A172 (cell line): ENCODE results near the gene ARHGEF16. TPM values are rescaled to one million over a fixed set of nuclear protein-coding genes. Genes with fewer than 3 reads are reported as not detected.

Experiments used
- DNase-seq: peaks from one replicate; pipeline ENCODE4 v3.0.0-alpha.2; 2015; ENCODE audit warnings: low spot score
- total RNA-seq: library from RNA; depleted of rRNA; stranded (reverse); fragments of >200 nt; shearing (Covaris generic); gene quantifications from 2 replicates; pipeline ENCODE4 v1.2.3, GENCODE V29; 2014

ARHGEF16 gene
- total RNA-seq, 1 experiment from 2014 or later, result 3.6 TPM

GRCh38 chr1:3468236-3469103 lies 14.0 kb downstream of the ARHGEF16 start:
- no peak for DNase-seq

- no peak for DNase-seq
These were observed 14.8 kb downstream of the ARHGEF16 start for GRCh38 chr1:3469104-3469848.

GRCh38 chr1:3469849-3470649 lies 15.6 kb downstream of the ARHGEF16 start:
- DNase-seq, result no peak

DNA sequence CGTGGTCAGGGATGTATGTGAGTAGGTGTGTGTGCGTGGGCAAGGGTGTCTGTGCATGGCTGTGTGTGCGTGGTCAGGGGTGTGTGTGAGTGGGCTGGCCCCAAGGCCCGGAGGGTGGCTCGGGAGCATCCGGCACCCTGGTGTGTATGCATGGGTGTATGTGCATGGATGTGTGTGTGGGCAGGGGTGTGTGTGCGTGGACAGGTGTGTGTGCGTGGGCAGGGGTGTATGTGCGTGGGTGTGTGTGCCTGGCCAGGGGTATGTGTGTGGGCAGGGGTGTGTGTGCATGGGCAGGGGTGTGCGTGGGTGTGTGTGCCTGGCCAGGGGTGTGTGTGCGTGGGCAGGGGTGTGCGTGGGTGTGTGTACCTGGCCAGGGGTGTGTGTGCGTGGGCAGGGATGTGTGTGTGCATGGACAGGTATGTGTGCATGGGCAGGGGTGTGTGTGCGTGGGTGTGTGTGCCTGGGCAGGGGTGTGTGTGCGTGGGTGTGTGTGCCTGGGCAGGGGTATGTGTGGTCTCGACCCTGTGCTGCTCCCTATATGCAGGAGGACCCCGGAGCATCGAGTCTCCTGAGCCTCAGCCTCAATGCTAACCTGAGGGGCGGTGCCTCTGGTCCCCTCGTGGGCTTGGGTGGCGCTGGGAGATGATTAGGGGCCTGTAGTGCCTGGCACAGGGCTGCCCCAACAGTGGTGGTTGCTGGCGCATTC lies 16.3 kb downstream of the ARHGEF16 start:
- DNase-seq, result no peak

DNA sequence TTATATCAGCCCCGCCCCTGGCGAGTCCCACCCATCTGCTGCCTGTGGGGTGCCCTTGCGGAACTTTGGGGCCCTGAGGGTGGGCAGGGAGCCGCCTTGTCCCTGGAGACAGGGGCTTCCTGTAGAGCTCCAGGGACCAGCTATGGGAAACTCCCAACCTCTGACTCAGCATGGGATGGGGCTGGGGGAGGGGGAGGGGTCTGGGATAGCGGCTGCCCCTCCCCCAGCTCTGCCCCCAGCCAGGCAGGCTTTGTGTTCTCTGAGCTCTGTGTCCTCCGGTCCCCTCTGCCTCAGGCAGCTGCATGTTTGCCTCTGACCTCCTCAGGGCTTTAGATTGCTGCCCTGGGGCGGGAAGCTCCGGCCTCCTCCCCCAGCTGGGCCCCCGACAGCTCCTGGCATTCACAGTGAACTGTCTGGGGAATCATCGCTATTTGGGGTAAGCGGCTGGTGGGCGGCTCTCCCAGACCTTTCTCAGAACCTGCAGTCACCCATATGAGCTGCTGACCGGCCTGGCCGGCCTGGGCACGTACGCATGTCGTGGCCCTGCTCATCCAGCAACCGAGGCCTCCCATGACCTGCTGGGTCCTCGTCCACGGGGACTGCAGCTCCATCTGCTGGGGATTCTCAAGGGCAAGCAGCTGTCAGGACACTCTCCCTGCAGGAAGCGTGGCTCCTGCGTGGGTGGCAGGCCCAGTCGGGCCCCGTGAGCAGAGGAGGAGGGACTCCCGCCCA lies 17.1 kb downstream of the ARHGEF16 start:
- DNase-seq, result peak; percentile 48

DNA sequence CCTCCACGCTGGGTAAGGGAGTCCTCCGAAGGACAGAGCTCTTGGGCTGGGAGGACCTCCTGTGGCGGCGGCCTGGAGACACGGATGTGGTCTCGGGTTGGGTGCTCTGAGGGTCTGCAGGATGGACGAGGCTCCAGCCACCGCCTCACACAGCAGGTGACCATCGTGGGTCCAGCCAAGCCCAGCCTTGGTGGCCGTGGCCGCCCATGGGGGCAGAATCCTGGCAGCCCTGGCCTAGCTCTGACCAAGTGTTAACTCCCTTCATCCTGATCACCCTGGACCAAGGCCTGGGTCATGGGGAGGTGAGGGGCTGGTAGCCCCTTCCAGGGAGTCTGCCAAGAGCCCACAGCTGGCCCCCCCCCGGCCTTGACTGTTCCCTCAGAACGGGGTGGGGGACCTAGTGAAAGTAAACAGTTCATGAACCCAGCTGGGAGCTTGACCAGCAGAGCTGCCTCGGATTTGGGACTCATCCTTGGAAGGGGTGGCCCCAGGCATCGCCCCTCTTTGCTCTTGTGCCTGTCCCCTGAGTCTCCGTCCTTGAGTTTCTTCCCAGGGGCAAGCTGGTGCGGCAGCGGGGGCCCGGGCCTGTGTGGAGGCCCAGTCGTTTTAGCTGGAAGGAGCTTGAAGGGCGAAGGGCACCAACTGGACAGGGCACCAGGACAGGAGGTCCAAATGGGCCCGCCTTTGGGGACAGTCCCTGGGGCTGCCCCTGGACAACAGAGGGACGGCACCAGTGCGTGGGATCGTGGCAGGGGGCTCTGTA lies 17.8 kb downstream of the ARHGEF16 start:
- no peak for DNase-seq

DNA sequence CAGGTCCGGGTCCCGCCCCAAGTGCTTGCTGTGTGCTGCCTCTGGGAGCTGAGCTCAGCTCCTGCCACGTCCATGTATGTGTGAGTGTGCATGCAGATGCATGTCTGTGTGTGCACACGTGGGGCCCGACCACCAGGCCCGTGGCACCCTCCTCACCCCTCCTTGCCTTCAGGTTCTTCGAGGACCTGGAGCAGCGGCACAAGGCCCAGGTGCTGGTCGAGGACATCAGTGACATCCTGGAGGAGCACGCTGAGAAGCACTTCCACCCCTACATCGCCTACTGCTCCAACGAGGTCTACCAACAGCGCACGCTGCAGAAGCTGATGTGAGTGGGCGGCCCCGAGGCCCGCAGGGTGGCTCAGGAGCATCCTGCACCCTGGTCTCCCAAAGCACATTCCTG lies 18.4 kb downstream of the ARHGEF16 start:
- DNase-seq, result no peak

DNA sequence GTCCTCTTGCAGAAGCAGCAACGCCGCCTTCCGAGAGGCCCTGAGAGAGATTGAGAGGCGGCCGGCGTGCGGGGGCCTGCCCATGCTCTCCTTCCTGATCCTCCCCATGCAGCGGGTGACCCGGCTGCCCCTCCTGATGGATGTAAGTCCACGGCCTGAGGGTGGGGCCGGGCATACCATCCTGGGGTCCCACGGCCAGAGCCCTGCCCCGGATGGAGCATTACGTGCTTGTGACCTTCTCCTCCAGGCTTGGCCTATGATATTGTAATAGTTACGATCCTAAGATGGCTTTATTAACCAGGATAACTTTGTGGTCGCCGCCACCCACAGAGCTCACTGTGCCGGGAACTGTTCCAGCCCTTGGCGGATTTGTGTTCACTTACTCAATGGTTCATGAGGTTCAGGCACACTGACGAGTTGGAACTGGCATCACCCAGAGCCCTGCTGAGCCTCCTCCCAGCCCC lies 18.9 kb downstream of the ARHGEF16 start:
- DNase-seq, result peak; percentile 79

DNA sequence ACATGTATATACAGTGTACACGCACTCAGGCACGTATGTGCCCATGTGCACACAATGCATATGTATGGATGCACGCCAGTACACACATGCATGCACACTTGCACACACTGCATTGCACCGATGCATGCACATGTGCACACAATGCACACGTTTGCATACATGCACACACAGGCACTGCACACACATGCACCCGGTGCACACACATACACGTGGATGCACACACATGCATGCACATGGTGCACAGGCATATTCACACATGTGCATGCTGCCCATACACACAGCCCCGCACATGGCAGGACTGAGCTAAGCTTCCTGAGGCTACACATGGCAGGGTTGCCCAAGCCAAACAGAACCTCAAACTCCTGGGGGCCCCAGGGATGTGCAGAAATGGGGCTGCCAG lies 19.6 kb downstream of the ARHGEF16 start:
- no peak for DNase-seq

GRCh38 chr1:3474421-3474820 lies 20.0 kb downstream of the ARHGEF16 start:
- DNase-seq, result no peak

GRCh38 chr1:3475839-3476573 lies 21.5 kb downstream of the ARHGEF16 start:
- DNase-seq, result no peak

DNA sequence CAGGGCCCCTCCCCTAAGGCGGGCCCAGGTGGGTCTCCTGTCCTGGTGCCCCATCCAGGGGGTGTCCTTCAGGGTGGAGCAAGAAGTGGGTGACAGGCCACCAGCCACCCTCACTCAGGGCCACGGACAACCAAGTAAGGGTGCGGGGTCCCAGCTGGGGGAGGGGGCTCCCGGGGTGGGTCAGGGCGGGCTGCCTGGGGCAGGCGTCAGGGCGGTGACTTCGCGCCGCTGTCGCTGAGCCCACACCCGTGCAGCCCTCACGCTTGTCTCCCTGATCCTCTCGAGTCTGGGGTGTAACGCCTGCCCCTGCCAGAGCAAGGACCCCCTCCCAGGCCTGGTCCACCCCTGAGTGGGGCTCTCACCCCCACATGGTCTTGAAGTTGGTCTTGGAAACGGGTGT lies 22.2 kb downstream of the ARHGEF16 start:
- DNase-seq, result no peak

DNA sequence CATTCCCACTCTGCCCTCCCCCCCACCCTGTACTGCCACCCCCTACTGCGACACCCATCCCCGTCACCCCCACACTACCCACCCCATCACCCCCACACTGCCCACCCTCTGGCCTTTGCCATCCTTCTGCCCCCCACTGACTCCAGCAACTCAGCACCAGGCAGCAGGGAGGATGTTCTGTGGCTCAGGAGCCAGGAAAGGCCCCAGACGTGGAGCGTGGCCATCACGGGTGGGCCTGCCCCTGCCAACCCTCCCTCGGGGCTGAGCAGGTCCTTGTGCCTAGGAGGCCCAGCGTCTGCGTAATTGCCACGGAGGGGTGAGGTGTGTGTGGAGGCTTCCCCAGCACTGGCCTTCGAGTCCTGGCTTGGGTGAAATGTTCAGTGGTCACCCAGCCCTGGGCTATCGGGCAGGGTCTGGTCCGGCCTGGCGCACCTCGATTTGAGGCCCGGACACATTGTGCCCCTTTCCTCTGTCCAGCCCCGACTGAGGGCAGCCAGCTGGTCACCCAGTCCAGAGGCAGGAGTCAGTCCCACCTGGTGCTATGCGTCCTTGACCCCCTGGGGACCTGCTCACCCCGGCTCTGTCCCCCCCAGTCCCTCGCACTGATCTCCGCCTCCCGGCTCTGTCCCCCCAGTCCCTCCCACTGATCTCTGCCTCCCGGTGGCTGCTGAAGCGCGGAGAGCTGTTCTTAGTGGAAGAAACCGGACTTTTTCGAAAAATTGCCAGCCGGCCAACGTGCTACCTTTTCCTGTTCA lies 23.0 kb downstream of the ARHGEF16 start:
- no peak for DNase-seq

DNA sequence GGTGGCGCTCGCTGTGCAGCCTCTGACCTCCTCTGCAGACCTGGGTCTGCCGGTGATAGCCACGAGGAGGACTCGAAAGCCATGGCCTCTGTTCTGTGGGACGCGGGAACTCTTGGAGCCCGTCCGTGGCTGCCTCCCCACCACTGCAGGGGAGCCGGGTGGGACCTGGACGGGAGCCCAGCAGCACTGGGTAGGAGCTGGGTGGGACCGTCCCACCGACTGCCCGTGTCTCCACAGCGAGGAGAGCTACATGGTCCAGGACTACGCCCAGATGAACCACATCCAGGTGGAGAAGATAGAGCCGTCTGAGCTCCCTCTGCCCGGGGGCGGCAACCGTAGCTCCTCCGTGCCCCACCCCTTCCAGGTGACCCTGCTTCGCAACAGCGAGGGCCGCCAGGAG lies 23.7 kb downstream of the ARHGEF16 start:
- DNase-seq, result no peak

GRCh38 chr1:3479511-3480368 lies 25.3 kb downstream of the ARHGEF16 start:
- no peak for DNase-seq

- DNase-seq, result no peak
These were observed 25.9 kb downstream of the ARHGEF16 start for GRCh38 chr1:3480369-3480719.

GRCh38 chr1:3481046-3481445 lies 26.6 kb downstream of the ARHGEF16 start:
- DNase-seq, result no peak
